NCI-H82 treated with DMSO at 0.1 percent for 48 hours (cell line): ENCODE measurements around the gene PARD3.

Experiments used
- DNase-seq: peaks from one replicate; lab custom pipeline; 2025; ENCODE audit not compliant: unreplicated experiment; lab: John Stamatoyannopoulos, UW

PARD3 gene

GRCh38 chr10:34241226-34242000, 573.7 kb downstream of the PARD3 start:
- no peak for DNase-seq

- peak; percentile 17 for DNase-seq
These were observed 575.1 kb downstream of the PARD3 start for GRCh38 chr10:34240039-34240438.

GRCh38 chr10:34237898-34238455, 577.1 kb downstream of the PARD3 start:
- peak; percentile 31 for DNase-seq

- peak; percentile 90 for DNase-seq
These were observed 578.2 kb downstream of the PARD3 start for GRCh38 chr10:34236931-34237330.

GRCh38 chr10:34235164-34235832, 579.8 kb downstream of the PARD3 start:
- no peak for DNase-seq

GRCh38 chr10:34232481-34232880, 582.6 kb downstream of the PARD3 start:
- no peak for DNase-seq

- DNase-seq = no peak
These were observed 583.5 kb downstream of the PARD3 start for GRCh38 chr10:34231441-34232180.

- no peak for DNase-seq
These were observed 585.2 kb downstream of the PARD3 start for GRCh38 chr10:34229917-34230316.

- no peak for DNase-seq
These were observed 587.0 kb downstream of the PARD3 start for GRCh38 chr10:34228066-34228465.

- DNase-seq = no peak
These were observed 590.5 kb downstream of the PARD3 start for GRCh38 chr10:34224639-34225038.

- no peak for DNase-seq
These were observed 591.4 kb downstream of the PARD3 start for GRCh38 chr10:34223658-34224057.

GRCh38 chr10:34222359-34222758, 592.7 kb downstream of the PARD3 start:
- DNase-seq = no peak

GRCh38 chr10:34219753-34220548, 595.1 kb downstream of the PARD3 start:
- no peak for DNase-seq

- no peak for DNase-seq
These were observed 597.6 kb downstream of the PARD3 start for GRCh38 chr10:34217524-34217923.

- peak; percentile 37 for DNase-seq
These were observed 598.6 kb downstream of the PARD3 start for GRCh38 chr10:34216348-34216945.

- DNase-seq = no peak
These were observed 601.3 kb downstream of the PARD3 start for GRCh38 chr10:34213805-34214197.

GRCh38 chr10:34213193-34213804, 601.8 kb downstream of the PARD3 start:
- no peak for DNase-seq

GRCh38 chr10:34207343-34207742, 607.8 kb downstream of the PARD3 start:
- no peak for DNase-seq

- no peak for DNase-seq
These were observed 608.2 kb downstream of the PARD3 start for GRCh38 chr10:34206935-34207268.
